GM21423 (cell line): ENCODE data around the gene CCDC187.
"Not testable (repeated sequence)": the region's sequence is repeated elsewhere in the genome, so short reads cannot be mapped to it uniquely, and the experiment has no call there.

ENCODE experiments used
- ATAC-seq: cut with Tn5 transposase; IDR thresholded peaks from one replicate; pipeline ENCODE4 v1.9.1; 2021; ENCODE audit warnings: mild to moderate bottlenecking, moderate library complexity; ENCODE audit not compliant: unreplicated experiment

Gene CCDC187

DNA sequence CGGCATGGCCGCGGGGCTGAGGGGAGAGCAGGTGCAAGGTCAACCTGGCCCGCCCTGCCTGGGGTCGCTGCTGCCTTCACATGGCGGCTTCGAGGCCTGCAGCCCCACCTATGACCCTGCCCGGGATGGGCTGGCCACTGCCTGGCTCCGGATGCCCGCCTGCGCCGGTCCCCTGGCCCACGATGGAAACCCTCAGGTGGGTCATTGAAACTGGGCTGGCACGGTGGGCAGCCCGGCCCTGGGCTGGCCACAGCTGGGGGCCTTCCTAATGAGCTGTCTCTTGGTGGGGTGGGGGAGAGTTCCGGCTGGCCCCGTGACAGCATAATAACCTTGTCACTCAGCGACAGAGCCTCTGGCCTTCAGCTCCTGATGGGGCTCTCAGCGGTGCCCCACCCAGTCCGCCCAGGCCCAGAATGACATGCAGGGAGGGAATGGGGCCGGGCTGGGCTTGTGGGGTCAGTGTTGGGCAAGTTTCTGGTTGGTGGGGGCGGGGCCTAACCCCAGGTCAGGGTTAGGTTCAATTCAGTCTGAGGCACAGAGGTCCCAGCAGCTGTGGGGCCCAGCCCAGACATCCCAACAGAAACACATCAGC is at the start of gene CCDC187:
Gene CCDC187, minus strand, starts transcription at position 270 of the 592 bp plus-strand sequence. Its CDS starts 264 bp downstream, at position 6.
- ATAC-seq, result no peak

DNA sequence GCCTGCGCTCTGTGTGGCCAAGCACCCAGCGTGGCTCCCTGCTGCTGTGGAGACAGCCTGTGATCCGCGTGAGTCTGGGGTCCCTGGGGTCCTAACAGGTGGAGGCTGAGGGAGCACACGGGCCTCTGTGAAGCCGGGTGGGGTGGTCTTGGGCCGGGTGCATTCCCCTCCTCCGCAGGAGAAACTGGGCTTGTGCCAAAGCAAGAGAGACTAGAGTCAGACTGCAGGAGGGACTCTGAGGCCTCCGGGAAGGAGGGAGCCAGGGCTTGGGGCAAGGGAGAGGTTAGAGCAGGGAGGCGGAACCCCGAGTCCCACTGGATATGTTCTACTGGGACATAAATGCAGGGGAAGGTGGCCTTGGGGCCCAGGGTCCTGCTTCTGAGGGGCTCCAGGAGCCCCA is 49.2 kb upstream of the CCDC187 start:
- no peak for ATAC-seq

DNA sequence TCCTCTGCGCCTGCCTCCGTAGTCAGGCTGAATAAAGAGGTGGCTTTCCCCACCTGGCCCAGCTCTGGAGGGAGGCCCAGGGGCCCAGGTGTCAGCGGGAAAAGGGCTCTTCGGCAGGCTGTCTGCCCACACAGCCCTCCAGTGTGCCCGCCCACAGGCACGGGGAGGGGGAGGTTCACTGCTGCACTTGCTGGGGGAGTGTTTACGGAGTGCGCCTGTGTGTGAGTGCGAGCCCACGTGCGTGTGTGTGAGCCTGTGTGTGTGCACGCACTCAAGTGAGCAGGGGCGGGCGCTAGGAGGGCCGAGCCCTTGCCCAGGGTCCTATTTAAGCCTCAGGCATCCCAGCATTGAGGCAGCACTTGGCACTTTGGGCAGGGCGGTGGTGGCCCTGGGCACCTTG is 48.8 kb upstream of the CCDC187 start:
- ATAC-seq, result no peak

DNA sequence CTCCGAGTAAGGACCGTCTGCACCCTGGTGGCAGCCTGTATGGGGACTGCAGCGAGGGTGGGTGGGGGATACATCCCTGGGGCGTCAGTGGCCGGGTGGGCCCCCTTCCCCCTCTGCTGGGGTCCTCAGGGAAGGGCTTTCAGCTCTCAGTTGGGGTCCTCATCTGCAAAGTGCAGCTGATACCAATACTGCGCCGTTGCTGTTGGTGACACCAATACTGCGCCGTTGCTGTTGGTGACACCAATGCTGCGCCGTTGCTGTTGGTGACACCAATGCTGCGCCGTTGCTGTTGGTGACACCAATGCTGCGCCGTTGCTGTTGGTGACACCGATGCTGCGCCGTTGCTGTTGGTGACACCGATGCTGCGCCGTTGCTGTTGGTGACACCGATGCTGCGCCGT is 48.0 kb upstream of the CCDC187 start:
- ATAC-seq, result not testable (repeated sequence)

DNA sequence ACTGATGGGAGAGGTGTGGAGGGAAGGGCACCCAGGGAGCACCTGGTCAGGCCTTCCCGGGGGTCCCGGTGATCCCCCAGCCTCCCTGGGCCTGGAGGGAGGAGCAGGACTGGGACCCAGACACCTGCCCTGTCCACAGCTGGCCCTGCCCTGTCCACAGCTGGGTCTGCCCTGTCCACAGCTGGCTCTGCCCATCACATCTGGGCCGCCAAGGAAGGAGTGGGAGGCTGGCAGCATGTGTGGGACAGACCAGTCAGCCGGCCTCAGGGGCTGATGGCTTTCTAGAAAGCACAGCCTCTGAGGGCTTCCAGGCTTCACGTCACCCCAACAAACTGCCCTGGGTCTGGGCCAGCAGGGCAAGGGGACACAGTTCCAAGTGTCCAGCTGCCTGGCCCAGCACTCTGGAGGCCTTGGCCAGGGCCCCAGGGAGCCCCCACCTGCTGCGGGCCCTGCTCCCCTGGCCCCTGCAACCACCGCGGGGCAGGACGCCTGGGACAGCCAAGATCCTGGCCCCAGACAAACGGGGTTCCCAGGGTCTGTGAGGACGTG is 47.4 kb upstream of the CCDC187 start:
- ATAC-seq, result no peak

DNA sequence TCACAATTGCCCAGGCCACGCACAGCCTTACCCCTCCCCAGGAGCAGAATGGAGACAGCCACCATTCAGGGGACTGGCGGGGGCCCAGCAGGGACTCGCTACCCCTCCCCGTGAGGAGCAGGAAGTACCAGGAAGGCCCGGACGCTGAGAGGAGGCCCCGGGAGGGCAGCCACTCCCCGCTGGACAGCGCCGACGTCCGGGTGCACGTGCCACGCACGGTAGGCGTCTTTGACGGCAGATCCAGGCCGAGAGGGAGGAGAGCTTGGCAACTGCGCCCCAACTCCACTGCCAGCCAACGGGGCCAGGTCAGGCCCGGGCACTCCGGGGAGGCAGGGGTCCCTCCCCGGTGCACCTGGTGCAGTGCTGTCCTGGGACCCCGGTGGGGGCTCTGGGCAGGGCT is 45.7 kb upstream of the CCDC187 start:
- no peak for ATAC-seq

DNA sequence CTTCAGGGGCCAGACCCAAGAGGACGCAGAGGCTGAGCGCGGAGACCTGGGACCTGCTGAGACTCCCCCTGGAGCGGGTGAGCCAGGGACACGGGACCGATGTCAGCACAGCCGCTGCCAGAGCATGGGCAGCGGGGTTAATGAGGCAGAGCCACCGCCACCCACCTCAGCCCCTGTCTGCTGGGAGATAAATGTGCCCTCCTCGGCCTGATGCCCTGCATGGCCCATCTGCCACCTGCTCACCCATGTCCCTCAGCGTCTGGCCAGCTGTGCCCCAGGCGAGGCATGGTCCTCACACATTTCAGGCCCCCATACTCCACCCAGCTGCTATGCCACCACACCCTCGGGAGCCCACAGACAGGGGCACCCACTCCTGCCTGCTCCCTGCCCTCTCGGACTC is 44.8 kb upstream of the CCDC187 start:
- ATAC-seq, result no peak

DNA sequence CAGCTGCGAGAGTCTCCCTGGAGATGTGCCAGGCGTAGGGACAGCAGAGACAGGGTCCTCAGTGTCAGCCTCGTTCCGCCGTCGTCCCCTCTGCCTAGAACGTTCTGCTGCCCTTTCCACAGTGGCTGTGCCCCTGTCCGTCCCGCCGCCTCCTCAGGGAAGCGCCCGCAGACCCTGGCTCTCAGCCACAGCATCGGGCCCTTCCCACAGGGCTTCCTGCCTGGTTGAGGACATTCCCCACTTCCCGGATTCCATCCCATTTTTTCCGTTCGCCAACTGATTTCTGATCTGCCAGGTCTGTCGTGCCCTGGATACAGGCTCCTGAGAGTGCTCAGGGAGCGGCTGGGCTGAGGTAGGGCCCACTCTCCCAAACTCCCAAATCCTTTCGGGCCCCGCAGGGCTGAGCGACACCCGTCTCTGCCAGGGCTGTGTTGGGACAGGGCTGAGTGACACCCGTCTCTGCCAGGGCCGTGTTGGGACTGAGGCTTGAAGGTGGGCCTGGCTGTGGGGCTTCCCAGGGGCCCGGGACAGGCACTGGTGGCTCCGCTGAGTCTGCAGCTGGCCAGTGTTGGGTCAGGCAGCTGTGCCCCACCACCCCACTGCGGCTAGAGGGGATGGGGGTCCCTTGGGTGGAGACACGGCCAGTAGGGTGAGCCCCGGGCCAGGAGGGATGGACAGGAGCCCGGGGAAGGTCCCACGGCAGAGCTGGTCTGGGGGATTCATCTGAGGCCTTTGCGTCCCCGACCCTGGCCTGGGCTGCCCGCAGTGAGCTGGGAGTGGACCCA is 43.8 kb upstream of the CCDC187 start:
- no peak for ATAC-seq

DNA sequence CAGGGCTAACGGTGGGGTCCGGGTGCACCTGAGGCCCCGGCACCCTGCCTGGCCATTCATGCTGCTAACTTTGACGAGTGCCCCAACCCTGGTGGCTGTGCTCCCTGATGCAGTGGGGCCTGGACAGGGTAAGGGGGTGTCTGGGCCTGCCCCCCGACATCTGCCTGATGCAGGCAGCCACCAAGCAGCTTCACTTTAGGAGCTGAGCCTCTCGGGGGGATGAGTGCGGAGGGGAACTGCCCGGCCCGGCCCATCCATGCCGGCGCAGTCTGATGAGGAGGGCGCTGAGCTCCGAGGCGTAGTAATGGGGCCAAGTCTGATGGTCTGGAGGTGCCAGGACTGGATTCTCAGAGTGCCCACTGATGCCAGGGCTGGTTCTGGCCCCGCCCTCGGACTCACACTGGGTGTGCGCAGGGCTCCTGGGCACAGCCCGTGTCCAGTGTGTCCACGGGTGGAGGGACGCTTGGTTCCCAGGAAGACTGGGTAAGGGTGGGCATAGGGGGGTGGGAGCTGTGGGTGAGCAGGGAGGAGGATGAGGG is 43.1 kb upstream of the CCDC187 start:
- no peak for ATAC-seq

DNA sequence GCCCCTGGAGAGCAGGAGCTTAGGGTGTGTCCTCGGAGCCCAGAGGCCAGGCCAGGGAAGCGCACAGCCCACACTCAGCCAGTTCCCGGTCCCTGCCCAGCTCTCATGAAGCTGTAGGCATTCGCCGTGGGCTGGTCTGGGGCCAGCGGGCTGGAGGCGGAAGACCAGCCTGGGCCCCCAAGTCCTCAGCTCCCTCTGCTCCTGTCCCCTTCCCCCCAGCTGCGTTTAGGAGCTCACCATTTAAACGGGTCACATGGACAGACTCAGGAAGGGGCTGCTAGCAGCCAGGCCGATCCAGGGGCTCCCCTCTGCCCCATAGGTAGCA is 42.2 kb upstream of the CCDC187 start:
- no peak for ATAC-seq

DNA sequence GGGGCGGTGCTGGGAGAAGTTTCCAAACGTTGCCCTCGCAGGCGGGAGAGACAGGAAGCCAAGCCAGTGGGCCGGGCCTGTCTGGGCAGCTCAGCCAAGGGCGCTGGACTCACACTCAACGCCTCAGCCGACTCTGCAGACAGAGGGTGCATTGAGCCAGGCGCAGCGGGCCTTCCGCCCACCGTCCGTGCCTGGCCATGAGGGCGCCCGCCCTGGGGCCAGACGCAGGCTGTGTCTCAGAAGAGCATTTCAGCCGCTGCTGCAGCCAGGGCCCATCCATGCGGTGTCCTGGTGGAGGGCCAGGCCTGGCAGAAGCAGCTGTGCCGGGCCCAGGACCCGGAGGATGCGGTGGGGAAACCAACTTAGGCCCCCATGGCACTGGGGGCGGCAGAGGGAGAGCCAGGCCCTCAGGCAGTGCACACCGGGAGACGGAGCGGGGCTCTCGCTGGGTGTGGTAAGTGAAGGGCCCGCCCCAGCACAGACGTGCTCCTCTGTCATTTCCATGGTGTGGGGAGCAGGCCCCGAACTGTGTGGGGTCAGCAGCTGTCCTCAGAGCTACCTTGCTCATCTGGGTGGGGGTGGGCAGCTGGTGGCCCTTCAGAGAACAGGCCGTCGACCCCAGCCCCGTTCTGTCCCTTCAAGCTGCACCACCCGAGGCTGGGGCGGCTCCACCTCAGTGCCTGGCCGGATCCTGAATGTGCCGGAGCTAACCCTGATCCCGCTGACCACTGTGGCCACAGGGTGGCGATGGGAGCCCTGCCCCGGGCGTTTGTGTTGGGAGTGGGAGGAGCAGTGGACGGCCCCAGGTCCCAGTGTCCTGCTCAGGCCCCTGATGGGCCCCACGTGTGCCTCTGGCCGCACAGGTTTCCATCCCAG is 41.6 kb upstream of the CCDC187 start:
- ATAC-seq, result no peak

DNA sequence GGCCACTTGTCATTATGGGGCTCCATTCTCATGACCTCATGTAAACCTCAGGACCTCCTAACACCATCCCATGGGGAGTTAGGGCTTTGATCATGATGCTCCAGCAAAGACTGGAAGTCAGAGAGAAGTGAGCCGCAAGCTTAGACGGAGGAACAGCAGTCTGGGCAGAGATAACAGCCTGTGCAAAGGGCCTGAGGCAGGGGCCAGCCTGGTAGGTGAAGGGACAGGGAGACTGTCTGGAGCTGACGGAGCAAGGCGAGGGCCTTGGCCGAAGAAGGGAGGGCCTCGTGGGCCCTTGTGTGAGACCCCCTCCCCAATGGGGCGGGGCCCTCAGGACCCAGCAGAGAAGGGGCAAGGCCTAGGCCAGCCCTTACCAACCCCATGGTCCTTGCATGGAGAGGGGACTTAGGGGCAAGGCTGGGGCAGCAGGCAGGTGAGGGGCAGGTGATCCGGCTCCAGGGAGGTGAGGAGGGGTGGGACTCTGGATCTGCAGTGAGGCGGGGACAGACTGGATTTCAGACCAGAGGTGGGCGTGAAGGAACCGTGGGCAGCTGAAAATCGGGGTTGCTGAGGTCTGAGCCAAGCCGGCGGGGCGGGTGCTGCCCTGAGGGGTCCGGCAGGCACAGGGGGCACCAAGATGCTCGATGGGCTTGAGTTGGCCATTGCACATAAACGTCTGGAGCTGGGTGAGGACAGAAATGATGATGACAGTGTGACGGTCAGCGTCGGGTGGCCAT is 40.8 kb upstream of the CCDC187 start:
- no peak for ATAC-seq

DNA sequence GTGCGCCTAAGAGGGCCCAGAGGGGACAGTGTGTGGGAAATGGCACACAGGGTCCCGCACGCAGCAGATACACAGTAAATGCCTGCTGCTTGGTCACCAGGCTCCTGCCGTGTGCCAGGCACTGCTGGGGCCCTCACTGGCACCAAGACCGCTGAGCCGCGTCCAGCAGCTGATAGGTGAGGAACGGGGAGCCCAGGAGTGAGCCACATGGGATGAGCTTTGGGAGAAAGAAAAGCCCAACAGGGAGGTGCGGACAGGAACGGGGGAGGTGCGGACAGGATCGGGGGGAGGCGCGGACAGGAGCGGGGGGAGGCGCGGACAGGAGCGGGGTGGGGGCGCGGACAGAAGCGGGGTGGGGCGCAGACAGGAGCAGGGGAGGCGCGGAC is 40.0 kb upstream of the CCDC187 start:
- ATAC-seq, result no peak

DNA sequence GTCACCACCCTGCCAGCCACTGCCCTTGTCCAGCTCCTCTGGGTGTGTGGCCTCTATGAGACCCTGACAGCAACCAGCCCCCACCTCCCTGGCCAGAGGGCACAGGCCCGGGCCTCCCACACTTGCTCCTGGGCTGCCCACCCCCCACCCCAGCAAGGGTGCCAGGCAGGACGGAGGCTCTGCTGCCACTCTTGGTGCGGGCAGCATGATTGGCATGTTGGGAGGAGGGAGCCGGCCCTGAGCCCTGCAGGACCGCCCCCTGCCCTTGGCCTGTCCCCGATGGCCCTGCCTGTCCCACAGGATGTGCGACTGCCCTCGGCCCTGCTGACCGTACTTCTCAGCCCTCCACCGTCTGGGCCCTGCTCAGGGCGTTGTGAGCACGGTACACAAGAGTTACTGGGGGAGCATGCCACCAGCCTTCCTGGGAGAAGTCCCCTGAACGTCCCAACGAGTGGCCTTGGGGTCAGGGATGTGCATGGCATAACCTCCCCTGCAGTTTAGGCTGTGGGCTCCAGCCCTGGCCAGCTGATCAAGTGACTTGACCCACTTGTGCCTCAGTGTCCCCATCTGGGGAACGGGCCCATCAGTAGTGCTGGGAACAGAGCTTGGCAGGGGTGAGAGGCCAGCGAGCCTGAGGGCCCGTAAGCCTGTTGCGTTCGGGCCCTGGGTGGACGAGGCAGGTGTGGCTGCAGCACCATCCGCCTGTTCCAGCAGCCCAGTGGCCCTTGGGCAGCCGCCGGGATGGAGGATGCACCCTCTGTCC is 39.4 kb upstream of the CCDC187 start:
- no peak for ATAC-seq

DNA sequence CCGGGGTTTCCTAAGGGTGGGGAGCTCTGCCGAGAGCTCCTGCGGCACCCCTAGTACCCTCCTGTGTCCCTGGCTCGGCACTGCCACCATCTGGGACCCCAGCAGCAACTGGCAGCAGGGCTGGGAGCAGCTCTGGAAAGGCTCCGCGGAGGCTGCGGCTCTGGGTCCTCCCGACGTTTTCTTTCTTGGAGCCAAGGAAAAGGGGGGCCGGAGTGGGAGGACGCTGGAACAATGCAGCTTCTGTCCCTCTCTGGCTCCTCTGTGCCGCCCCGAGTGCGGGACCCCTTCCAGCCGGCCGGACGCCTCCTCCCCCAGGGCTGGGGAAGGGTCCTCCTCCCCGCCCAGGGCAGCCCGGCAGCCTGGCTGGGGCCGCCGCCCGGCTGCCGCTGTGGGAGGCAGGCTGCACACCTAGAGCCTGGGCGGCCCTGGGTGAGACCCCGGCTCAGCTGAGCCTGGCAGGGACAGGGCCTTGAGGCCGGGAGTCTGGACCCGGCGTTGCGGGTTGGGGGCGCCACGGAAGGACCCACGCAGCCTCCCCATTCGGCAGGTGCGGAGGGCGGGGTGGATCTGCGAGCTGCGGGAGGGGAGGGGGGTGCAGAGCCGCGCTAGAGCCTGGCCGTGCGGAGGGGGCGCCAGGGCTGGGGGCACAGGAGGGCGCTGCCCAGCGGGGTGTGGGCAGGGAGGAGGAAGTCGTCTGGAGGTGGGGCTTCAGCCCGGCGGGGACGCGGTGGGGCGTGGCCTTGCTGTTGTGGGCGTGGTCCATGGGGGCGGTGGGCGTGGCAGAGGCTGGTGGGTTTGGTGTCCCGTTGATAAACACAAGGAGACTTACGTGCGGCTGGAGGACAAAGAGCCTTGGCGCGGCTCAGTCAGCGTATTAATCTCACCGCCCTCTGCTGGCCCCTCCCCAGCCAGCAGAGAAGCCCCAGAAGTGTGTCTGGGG is 38.6 kb upstream of the CCDC187 start:
- no peak for ATAC-seq

DNA sequence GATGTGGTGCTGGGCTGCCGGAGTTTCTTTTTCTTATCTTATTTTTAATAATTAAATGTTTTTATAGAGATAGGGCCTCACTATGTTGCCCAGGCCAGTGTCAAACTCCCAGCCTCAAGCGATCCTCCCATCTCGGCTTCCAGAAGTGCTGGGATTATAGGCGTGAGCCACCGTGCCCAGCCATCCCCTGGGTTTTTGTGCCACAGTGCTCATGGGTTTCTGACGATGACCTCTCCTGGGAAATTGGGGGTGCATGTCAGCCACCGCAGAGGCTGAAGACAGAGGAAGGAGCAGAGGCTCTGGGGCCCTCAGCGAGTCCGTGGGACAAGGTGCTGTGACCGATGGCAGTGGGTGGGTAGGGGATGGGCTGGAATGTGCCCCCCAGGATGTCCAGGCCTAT is 37.9 kb upstream of the CCDC187 start:
- ATAC-seq, result no peak

DNA sequence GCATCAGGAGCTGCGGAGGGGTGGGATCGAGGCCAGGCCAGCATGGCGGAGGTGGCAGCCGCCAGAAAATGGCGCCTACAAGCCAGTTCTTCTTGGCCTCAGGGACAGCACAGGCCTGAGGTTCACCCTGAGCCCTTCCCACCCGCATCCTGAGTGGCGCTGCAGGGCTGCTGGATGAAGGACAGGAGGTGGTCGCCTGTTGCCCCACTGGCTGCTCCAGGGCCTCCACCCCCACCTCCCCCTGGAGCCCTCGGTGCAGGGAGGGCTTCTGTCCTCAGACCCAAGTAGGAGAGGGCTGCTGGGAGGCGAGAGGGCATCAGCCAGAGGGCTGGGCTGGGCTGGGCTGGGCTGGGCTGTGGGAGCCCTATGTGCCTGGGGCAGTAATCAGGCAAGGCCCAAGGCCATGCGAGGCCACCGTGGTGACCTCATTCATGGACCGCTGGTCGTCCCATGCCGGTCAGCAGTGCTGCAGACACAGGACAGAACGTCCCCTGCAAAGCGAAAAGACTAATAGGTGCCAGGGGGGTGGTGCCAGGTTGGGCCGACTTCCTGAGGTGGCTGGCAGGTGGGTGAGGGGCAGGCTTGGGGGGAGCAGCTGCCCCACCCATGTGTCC is 37.3 kb upstream of the CCDC187 start:
- no peak for ATAC-seq

DNA sequence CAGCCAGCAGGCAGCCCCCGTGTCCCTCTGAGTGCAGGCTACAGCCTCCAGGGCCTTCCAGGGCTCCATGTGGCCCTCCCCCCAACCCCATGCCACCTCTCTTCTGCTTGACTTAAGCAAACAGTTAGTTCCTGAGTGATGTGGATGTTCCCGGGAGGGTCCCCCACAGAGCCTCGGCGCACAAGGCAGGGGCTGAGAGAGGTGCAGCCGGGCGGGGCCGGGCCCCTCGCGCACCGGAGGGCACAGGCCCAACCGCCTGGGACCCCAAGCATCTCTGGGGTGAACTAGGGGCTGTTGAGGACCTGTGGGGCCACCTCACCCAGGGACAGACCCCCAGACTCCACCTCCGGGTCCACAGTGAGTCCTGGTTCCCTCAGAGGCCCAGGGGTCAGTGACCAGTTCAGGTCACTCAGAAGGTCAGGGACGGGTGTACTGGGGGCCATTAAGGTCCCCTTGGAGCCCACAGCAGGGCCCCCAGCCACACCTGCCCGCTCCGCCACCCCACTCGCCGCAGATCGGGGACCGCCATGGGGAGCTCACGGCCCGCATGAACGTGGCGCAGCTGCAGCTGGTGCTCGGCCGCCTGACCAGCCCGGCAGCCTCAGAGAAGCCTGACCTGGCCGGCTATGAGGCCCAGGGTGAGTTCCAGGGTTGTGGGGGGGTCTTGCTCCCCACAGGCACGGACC is 36.6 kb upstream of the CCDC187 start:
- no peak for ATAC-seq
